GM12864 (cell line): Measurements from ENCODE around the gene JAG1.
"Not testable (repeated sequence)": the region's sequence is repeated elsewhere in the genome, so short reads cannot be mapped to it uniquely, and the experiment has no call there.

Experiments used
- DNase-seq: peaks from one replicate; pipeline ENCODE4 v3.0.0-alpha.2; 2011; ENCODE audit warnings: low read depth
- H3K4me3 ChIP-seq: 2 replicates; pipeline ENCODE4 v1.5.1; 2011; ENCODE audit warnings: mild to moderate bottlenecking, low read depth, low read length, control low read depth
- CTCF ChIP-seq: IDR thresholded peaks from 2 replicates; pipeline ENCODE4 v1.5.1; 2011; ENCODE audit warnings: low read depth, mild to moderate bottlenecking, moderate library complexity, low read length, control low read depth, inconsistent platforms; ENCODE audit errors: missing control alignments

The JAG1 gene

GRCh38 chr20:10596710-10597121 lies 77.1 kb downstream of the JAG1 start:
- no peak for DNase-seq
- H3K4me3 ChIP-seq, result no peak overlapping the region
- TF ChIP-seq CTCF, result no peak

GRCh38 chr20:10595985-10596384 lies 77.8 kb downstream of the JAG1 start:
- no peak overlapping the region for H3K4me3 ChIP-seq
- no peak for DNase-seq
- TF ChIP-seq CTCF, result no peak

- no peak for DNase-seq
- TF ChIP-seq CTCF, result no peak
- no peak overlapping the region for H3K4me3 ChIP-seq
These were observed 78.5 kb downstream of the JAG1 start for GRCh38 chr20:10595266-10595665.

- DNase-seq, result no peak
- no peak for TF ChIP-seq CTCF
- no peak overlapping the region for H3K4me3 ChIP-seq
These were observed 79.4 kb downstream of the JAG1 start for GRCh38 chr20:10594296-10594868.

GRCh38 chr20:10591946-10592521 lies 81.8 kb downstream of the JAG1 start:
- DNase-seq, result no peak
- no peak overlapping the region for H3K4me3 ChIP-seq
- TF ChIP-seq CTCF, result no peak

- H3K4me3 ChIP-seq, result no peak overlapping the region
- no peak for TF ChIP-seq CTCF
- no peak for DNase-seq
These were observed 82.7 kb downstream of the JAG1 start for GRCh38 chr20:10590950-10591671.

- not testable (repeated sequence) for H3K4me3 ChIP-seq, DNase-seq
These were observed 83.4 kb downstream of the JAG1 start for GRCh38 chr20:10590446-10590845.
